ENCODE data around the gene POLD1. TPM values are rescaled to one million over a fixed set of nuclear protein-coding genes. Genes with fewer than 3 reads are reported as not detected.
"Not testable (repeated sequence)": the region's sequence is repeated elsewhere in the genome, so short reads cannot be mapped to it uniquely, and the experiment has no call there.

Gene POLD1
- total RNA-seq, 1 donor from 2014 or later: 21.3 TPM

- ATAC-seq (no peak), DNase-seq (ENCODE audit: low spot score) (no peak)
- intact Hi-C loops (cut with DNase I): no loop called here
Measured at GRCh38 chr19:50428772-50429463, 44.8 kb downstream of the POLD1 start.

DNA sequence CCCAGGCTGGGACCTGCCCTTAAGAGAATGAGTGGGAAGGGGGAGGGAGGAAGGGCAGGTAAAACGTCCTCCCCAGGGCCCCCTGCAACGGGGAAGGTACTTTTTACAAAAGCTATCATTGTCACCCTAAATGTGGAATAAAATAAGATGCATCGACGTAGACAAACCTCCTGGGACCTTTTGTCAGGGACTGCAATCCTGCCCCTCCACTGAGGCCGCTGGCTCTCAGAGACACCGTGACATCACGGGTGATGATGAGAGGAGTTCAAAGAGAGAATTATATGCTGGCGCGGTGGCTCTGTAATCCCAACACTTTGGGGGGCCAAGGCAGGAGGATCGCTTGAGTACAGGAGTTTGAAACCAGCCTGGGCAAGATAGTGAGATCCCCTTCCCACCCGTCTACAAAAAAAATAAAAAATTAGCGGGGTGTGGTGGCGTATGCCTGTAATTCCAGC, 46.8 kb downstream of the POLD1 start:
- DNase-seq (ENCODE audit: low spot score): no peak
- intact Hi-C loops (cut with DNase I): no loop called here
- no peak for ATAC-seq

GRCh38 chr19:50431343-50432220, 47.4 kb downstream of the POLD1 start:
- DNase-seq (ENCODE audit: low spot score) (peak; percentile 91), ATAC-seq (peak; percentile 91)
- intact Hi-C loops (cut with DNase I): no loop called here

- no peak for DNase-seq (ENCODE audit: low spot score)
- intact Hi-C loops (cut with DNase I): no loop called here
- ATAC-seq: no peak
Measured at GRCh38 chr19:50432221-50433028, 48.3 kb downstream of the POLD1 start, which contains the start of gene MYBPC2. Gene MYBPC2, plus strand, starts transcription at chr19:50432892. Its CDS starts 62 bp downstream, at chr19:50432954.

- intact Hi-C loops (cut with DNase I): no loop called here
- ATAC-seq (no peak), DNase-seq (ENCODE audit: low spot score) (no peak)
Measured at GRCh38 chr19:50433201-50434180, 49.3 kb downstream of the POLD1 start.

GRCh38 chr19:50434525-50434924, 50.4 kb downstream of the POLD1 start:
- intact Hi-C loops (cut with DNase I): no loop called here
- ATAC-seq (no peak), DNase-seq (ENCODE audit: low spot score) (no peak)

DNA sequence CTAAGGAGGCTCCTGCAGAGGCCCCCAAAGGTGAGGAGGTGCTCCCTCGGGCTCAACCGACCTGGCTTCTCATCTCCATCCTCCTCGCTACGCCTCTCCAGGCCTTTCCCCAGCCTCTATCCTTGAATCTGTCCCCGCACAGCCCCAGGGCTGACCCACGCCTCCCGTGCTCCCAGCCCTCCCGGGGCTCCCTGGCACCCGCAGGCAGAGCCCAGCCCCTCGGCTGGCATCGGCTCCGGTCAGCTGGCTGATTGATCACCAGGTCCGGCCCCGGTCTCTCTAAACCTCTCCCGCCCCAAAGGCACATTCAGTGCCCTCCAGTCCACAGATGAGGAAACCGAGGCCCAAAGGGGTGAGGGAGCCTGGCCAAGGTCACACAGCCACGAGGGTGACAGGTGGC, 51.1 kb downstream of the POLD1 start:
- intact Hi-C loops (cut with DNase I): no loop called here
- DNase-seq (ENCODE audit: low spot score) (no peak), ATAC-seq (no peak)

DNA sequence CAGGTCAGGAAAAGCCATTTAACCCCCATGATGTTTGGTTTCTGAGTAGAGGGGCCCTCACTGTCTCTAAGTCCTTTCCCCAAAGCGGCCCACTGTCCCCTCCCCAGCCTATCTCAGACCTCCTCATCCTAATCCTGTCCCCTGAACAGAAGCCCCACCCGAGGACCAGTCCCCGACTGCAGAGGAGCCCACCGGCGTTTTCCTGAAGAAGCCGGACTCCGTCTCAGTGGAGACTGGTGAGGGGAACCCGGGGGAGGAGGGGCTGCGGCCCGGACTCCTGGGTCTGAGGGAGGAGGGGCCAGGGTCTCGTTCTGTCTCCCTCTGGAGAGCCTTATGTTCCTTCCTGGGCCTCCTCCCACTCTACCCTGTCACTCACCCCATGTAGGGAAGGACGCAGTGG, 51.5 kb downstream of the POLD1 start:
- no peak for DNase-seq (ENCODE audit: low spot score)
- intact Hi-C loops (cut with DNase I): no loop called here
- no peak for ATAC-seq

- intact Hi-C loops (cut with DNase I): no loop called here
- ATAC-seq: no peak
Measured at GRCh38 chr19:50437862-50438449, 53.8 kb downstream of the POLD1 start.

DNA sequence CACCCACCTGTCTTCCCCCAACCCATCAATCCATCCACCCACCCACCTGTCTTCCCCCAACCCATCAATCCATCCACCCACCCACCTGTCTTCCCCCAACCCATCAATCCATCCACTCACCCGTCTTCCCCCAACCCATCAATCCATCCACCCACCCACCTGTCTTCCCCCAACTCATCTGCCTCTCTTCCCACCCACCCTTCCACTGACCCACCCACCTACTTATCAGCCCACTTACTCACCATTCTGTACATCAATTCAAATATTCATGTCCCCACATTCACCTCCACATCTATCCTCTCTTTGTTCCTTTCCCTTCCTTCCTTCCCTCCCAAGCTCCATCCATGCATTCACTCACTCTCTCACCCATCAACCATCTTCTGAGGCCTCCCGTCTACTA, 55.0 kb downstream of the POLD1 start:
- DNase-seq (ENCODE audit: low spot score); ATAC-seq; intact Hi-C loops (cut with DNase I): not testable (repeated sequence)

More at GRCh38 chr19:50437862-50438449, 53.8 kb downstream of the POLD1 start:
- no peak for DNase-seq (ENCODE audit: low spot score)

- ATAC-seq (no peak), DNase-seq (ENCODE audit: low spot score) (no peak)
- intact Hi-C loops (cut with DNase I): no loop called here
Measured at GRCh38 chr19:50444059-50444458, 59.9 kb downstream of the POLD1 start.

DNA sequence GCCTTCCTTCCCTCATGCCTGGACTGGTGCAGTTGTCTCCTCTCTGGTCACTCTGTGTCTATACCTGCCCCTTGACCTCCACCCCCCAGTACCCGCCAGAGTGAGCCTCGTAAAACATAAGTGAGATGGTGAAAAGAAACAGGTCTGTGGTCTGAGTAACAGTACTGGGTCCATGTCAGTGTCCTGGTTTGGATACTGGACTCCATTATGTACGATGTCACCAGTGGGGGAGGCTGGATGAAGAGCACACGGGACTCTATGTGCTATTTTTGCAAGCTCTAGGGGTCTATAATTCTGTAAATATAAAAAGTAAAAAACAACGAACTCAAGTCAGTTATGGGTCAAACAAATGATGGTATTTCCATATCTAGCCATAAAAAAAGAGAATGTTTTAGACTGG, 62.9 kb downstream of the POLD1 start:
- no peak for ATAC-seq
- no peak for DNase-seq (ENCODE audit: low spot score)
- intact Hi-C loops (cut with DNase I): no loop called here

DNA sequence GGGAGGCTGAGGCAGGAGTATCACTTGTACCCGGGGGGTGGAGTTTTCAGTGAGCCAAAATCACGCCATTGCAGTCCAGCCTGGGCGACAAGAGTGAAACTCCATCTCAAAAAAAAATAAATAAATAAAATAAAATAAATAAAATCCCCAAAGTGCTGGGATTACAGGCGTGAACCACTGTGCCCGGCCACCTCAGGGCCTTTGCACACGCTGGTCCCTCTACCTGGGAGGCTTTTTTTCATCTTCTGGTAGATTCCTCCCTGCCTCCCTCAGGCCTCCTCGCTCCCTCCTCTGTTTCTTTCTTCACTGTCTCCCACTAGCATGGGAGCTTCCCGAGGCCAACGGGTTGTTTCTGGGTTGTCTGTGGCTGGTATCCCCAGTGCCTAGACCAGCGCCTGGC, 63.6 kb downstream of the POLD1 start:
- intact Hi-C loops (cut with DNase I): no loop called here
- DNase-seq (ENCODE audit: low spot score): no peak
- no peak for ATAC-seq

DNA sequence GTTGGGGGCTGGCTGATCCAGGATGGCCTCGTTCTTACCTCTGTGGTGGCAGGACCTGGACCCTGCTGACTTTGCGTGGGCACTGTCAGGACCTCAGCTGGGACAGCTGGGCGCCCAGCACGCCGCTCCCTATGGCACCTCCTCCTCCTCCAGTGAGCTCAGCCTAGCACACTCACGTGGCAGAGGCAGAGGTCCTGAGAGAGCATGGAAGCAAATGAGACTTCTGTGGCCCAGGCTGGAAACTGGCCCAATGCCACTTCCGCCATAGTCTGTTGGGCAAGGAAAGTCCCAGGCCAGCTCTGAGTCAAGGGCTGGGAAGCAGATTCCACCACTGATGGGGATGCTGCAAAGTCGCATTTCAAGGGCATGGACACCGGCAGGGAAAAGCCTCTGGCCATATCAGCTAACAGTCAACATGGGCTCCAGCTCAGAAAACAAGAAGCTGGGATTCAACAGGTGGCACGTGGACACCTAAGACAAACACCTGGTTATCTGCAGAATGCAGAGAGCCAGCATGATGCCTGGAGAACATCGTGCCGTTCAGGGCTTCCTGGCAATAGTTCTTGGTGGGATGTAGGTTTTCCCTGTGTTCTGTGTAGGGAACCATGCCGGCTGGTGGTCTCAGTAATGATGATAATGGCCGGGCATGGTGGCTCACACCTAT, 65.2 kb downstream of the POLD1 start:
- intact Hi-C loops (cut with DNase I): no loop called here
- ATAC-seq: no peak
- DNase-seq (ENCODE audit: low spot score): no peak

GRCh38 chr19:50450369-50451222, 66.4 kb downstream of the POLD1 start:
- intact Hi-C loops (cut with DNase I): no loop called here
- ATAC-seq (no peak), DNase-seq (ENCODE audit: low spot score) (no peak)

- ATAC-seq: no peak
- DNase-seq (ENCODE audit: low spot score): no peak
- intact Hi-C loops (cut with DNase I): no loop called here
Measured at GRCh38 chr19:50451223-50451534, 67.0 kb downstream of the POLD1 start.

GRCh38 chr19:50453243-50453642, 69.1 kb downstream of the POLD1 start:
- DNase-seq (ENCODE audit: low spot score): no peak
- intact Hi-C loops (cut with DNase I): no loop called here

More at GRCh38 chr19:50453243-50453642, 69.1 kb downstream of the POLD1 start:
- no peak for ATAC-seq
